ENCODE measurements around the gene SLC25A25.
"Not testable (repeated sequence)": the region's sequence is repeated elsewhere in the genome, so short reads cannot be mapped to it uniquely, and the experiment has no call there.

SLC25A25 gene

GRCh38 chr9:128103589-128103962 is 35.5 kb downstream of the SLC25A25 start:
- Histone ChIP-seq H3K4me3 (ENCODE audit: low read length) (no peak overlapping the region), H3K27me3 (ENCODE audit: control insufficient read depth, insufficient read depth, low read length) (no peaks in the 10 kb centered on the region), H3K9me3 (ENCODE audit: control insufficient read depth, low read length) (no peaks in the 10 kb centered on the region), H3K4me1 (ENCODE audit: control insufficient read depth, insufficient read depth, low read length) (peaks cover 89% of the 10 kb centered on the region), H3K36me3 (ENCODE audit: control insufficient read depth, insufficient read depth, low read length) (peaks cover 39% of the 10 kb centered on the region), H3K9ac (ENCODE audit: low read length) (peak overlapping the region; percentile 44)

- Histone ChIP-seq H3K4me1 (ENCODE audit: control insufficient read depth, insufficient read depth, low read length) (peaks cover 92% of the 10 kb centered on the region), H3K9me3 (ENCODE audit: control insufficient read depth, low read length) (no peaks in the 10 kb centered on the region), H3K36me3 (ENCODE audit: control insufficient read depth, insufficient read depth, low read length) (peaks cover 39% of the 10 kb centered on the region), H3K9ac (ENCODE audit: low read length) (peak overlapping the region; percentile 44), H3K4me3 (ENCODE audit: low read length) (no peak overlapping the region), H3K27me3 (ENCODE audit: control insufficient read depth, insufficient read depth, low read length) (no peaks in the 10 kb centered on the region)
Measured at GRCh38 chr9:128104171-128104618, 36.2 kb downstream of the SLC25A25 start.

- no peak overlapping the region for H3K4me3 ChIP-seq (ENCODE audit: low read length)
- no peaks in the 10 kb centered on the region for H3K9me3 ChIP-seq (ENCODE audit: control insufficient read depth, low read length)
- H3K4me1 ChIP-seq (ENCODE audit: control insufficient read depth, insufficient read depth, low read length) = peaks cover 85% of the 10 kb centered on the region
- H3K36me3 ChIP-seq (ENCODE audit: control insufficient read depth, insufficient read depth, low read length) = peaks cover 39% of the 10 kb centered on the region
- H3K27me3 ChIP-seq (ENCODE audit: control insufficient read depth, insufficient read depth, low read length) = no peaks in the 10 kb centered on the region
- peak overlapping the region; percentile 13 for H3K9ac ChIP-seq (ENCODE audit: low read length)
Measured at GRCh38 chr9:128105538-128106175, 37.6 kb downstream of the SLC25A25 start.

GRCh38 chr9:128106181-128106939 is 38.3 kb downstream of the SLC25A25 start:
- Histone ChIP-seq H3K9ac (ENCODE audit: low read length) (peak overlapping the region; percentile 13), H3K27me3 (ENCODE audit: control insufficient read depth, insufficient read depth, low read length) (no peaks in the 10 kb centered on the region), H3K4me3 (ENCODE audit: low read length) (no peak overlapping the region), H3K4me1 (ENCODE audit: control insufficient read depth, insufficient read depth, low read length) (peaks cover 83% of the 10 kb centered on the region), H3K9me3 (ENCODE audit: control insufficient read depth, low read length) (no peaks in the 10 kb centered on the region), H3K36me3 (ENCODE audit: control insufficient read depth, insufficient read depth, low read length) (peaks cover 44% of the 10 kb centered on the region)

GRCh38 chr9:128106940-128107467 is 39.0 kb downstream of the SLC25A25 start:
- no peaks in the 10 kb centered on the region for H3K27me3 ChIP-seq (ENCODE audit: control insufficient read depth, insufficient read depth, low read length)
- H3K4me1 ChIP-seq (ENCODE audit: control insufficient read depth, insufficient read depth, low read length) = peaks cover 77% of the 10 kb centered on the region
- H3K36me3 ChIP-seq (ENCODE audit: control insufficient read depth, insufficient read depth, low read length) = peaks cover 44% of the 10 kb centered on the region
- H3K9me3 ChIP-seq (ENCODE audit: control insufficient read depth, low read length) = no peaks in the 10 kb centered on the region
- no peak overlapping the region for H3K9ac ChIP-seq (ENCODE audit: low read length)
- no peak overlapping the region for H3K4me3 ChIP-seq (ENCODE audit: low read length)

- H3K4me1 ChIP-seq (ENCODE audit: control insufficient read depth, insufficient read depth, low read length) = peaks cover 70% of the 10 kb centered on the region
- H3K9me3 ChIP-seq (ENCODE audit: control insufficient read depth, low read length) = no peaks in the 10 kb centered on the region
- no peak overlapping the region for H3K9ac ChIP-seq (ENCODE audit: low read length)
- H3K27me3 ChIP-seq (ENCODE audit: control insufficient read depth, insufficient read depth, low read length) = no peaks in the 10 kb centered on the region
- H3K4me3 ChIP-seq (ENCODE audit: low read length) = no peak overlapping the region
- peaks cover 40% of the 10 kb centered on the region for H3K36me3 ChIP-seq (ENCODE audit: control insufficient read depth, insufficient read depth, low read length)
Measured at GRCh38 chr9:128107468-128108268, 39.6 kb downstream of the SLC25A25 start.

- H3K36me3 ChIP-seq (ENCODE audit: control insufficient read depth, insufficient read depth, low read length) = peaks cover 33% of the 10 kb centered on the region
- no peak overlapping the region for H3K9ac ChIP-seq (ENCODE audit: low read length)
Measured at GRCh38 chr9:128108269-128109049, 40.4 kb downstream of the SLC25A25 start.

GRCh38 chr9:128109050-128109709 is 41.1 kb downstream of the SLC25A25 start:
- Histone ChIP-seq H3K9ac (ENCODE audit: low read length) (peak overlapping the region; percentile 49), H3K4me1 (ENCODE audit: control insufficient read depth, insufficient read depth, low read length) (peaks cover 63% of the 10 kb centered on the region), H3K36me3 (ENCODE audit: control insufficient read depth, insufficient read depth, low read length) (peaks cover 33% of the 10 kb centered on the region), H3K9me3 (ENCODE audit: control insufficient read depth, low read length) (no peaks in the 10 kb centered on the region), H3K4me3 (ENCODE audit: low read length) (no peak overlapping the region), H3K27me3 (ENCODE audit: control insufficient read depth, insufficient read depth, low read length) (no peaks in the 10 kb centered on the region)

More at GRCh38 chr9:128108269-128109049, 40.4 kb downstream of the SLC25A25 start:
- Histone ChIP-seq H3K4me3 (ENCODE audit: low read length) (no peak overlapping the region), H3K9me3 (ENCODE audit: control insufficient read depth, low read length) (no peaks in the 10 kb centered on the region), H3K27me3 (ENCODE audit: control insufficient read depth, insufficient read depth, low read length) (no peaks in the 10 kb centered on the region), H3K4me1 (ENCODE audit: control insufficient read depth, insufficient read depth, low read length) (peaks cover 63% of the 10 kb centered on the region)

GRCh38 chr9:128111726-128112125 is 43.7 kb downstream of the SLC25A25 start:
- H3K9me3 ChIP-seq (ENCODE audit: control insufficient read depth, low read length); H3K27me3 ChIP-seq (ENCODE audit: control insufficient read depth, insufficient read depth, low read length); H3K4me3 ChIP-seq (ENCODE audit: low read length): not testable (repeated sequence)
- Histone ChIP-seq H3K36me3 (ENCODE audit: control insufficient read depth, insufficient read depth, low read length) (peaks cover 20% of the 10 kb centered on the region), H3K9ac (ENCODE audit: low read length) (peak overlapping the region; percentile 37), H3K4me1 (ENCODE audit: control insufficient read depth, insufficient read depth, low read length) (peaks cover 65% of the 10 kb centered on the region)

GRCh38 chr9:128113526-128114325 is 45.7 kb downstream of the SLC25A25 start:
- Histone ChIP-seq H3K9me3 (ENCODE audit: control insufficient read depth, low read length) (no peaks in the 10 kb centered on the region), H3K4me3 (ENCODE audit: low read length) (peak overlapping the region; percentile 68), H3K36me3 (ENCODE audit: control insufficient read depth, insufficient read depth, low read length) (peaks cover 5% of the 10 kb centered on the region), H3K4me1 (ENCODE audit: control insufficient read depth, insufficient read depth, low read length) (peaks cover 62% of the 10 kb centered on the region), H3K27me3 (ENCODE audit: control insufficient read depth, insufficient read depth, low read length) (no peaks in the 10 kb centered on the region), H3K9ac (ENCODE audit: low read length) (peak overlapping the region; percentile 97)

All from mucosa of stomach (tissue), 1 donor.